NCI-H146 treated with DMSO at 0.1 percent for 48 hours (cell line): ENCODE measurements around the gene BACH1.
A peak's percentile ranks its signal among the peaks of the same experiment; 100 is the strongest.
"Not testable (repeated sequence)": the region's sequence is repeated elsewhere in the genome, so short reads cannot be mapped to it uniquely, and the experiment has no call there.

ENCODE experiments used
- DNase-seq: peaks from one replicate; lab custom pipeline; 2025; ENCODE audit not compliant: unreplicated experiment; lab: John Stamatoyannopoulos, UW

BACH1 gene

DNA sequence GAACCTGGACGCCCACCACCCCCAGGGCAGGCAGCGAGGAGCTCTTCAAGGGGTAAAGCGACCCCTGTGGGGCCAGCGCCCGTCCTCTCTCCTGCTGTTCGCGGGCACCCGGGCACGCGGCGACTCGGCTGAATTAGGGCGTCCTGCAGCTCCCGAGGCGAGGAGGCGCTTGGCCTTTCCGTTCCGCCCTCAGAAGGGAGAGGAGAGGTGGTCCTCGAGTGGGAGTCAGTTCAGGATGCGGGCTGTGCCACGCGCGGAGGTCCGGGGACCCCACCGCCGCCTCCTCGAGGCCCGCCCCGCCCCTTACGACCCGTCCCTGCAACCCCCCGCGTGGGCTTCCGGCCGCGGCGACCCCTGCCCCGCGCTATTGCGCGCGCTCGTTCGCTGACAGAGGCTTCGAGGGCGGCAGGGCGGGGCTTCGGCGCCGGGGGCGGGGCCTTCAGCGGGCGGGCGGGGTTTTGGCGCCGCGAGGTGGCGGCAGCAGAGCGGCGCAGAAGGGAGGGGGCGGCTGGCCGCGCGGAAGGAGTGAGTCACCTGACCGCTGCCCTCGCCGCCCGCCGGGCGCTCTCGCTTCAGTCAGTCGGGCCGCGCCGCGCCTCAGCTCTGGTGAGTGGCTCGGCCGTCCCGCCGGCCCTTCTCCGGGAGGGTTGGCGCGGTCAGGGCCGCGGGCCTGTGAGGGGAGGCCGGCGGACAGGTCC lies at the start of gene BACH1:
Gene BACH1, plus strand, starts transcription at position 575 of the 698 bp plus-strand sequence. CDS start 22,359 bp downstream, outside the sequence.
- DNase-seq, result peak; percentile 74

DNA sequence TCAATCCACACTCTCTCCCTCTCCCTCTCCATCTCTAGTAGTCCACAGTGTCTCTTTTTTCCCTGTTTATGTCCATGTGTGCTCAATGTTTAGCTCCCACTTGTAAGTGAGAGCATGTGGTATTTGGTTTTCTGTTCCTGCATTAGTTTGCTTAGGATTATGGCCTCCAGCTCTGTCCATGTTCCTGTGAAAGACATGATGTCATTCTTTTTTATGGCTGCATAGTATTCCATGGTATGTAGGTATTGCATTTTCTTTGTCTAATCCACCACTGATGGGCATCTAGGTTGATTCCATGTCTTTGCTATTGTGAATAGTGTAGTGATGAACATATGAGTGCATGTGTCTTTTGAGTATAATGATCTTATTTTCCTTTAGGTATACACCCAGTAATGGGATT lies 49.4 kb upstream of the BACH1 start:
- DNase-seq, result not testable (repeated sequence)

DNA sequence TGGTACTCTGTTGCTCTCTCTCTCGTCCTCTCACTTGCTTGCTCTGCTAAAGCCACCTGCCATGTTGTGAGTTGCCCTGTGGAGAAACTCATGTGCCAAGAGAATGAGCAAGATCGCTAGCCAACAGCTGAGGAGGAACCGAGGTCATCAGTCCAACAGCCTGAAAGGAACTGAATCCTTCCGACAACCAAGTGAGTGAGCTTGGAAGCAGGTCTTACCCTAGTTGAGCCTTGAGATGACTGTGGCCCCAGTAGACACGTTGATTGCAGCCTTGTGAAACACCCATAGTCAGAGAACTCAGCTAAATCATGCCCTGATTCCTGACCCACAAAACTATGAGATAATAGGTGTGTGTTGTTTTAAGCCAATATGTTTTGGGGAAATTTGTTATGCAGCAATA lies 48.1 kb upstream of the BACH1 start:
- DNase-seq, result no peak

DNA sequence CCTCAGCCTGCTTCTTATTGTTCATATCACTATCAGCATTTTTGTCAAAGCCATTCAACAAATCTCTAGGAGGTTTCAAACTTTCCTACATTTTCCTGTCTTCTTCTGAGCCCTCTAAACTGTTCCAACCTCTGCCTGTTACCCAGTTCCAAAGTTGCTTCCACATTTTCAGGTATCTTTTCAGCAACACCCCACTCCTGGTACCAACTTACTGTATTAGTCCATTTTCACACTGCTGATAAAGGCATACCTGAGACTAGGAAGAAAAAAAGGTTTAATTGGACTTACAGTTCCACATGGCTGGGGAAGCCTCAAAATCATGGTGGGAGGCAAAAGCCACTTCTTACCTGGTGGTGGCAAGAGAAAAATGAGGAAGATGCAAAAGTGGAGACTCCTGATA lies 44.9 kb upstream of the BACH1 start:
- DNase-seq, result not testable (repeated sequence)

DNA sequence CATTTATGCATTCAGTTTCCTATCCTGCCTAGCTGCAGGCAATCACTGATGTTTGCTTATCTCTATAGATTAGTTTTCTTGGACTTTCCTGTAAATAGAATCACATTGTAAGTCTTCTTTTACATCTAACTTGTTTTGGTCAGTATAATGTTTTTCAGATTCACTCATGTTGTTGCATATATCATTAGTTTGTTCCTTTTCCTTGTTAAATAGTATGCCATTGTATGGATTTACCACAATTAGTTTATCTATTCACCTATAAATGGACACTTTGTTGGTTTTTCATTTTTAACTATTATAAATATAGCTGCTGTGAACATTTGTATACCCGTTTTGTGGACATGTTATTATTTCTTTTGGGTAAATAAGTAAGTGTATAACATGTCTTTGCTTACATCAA lies 44.2 kb upstream of the BACH1 start:
- DNase-seq, result no peak

DNA sequence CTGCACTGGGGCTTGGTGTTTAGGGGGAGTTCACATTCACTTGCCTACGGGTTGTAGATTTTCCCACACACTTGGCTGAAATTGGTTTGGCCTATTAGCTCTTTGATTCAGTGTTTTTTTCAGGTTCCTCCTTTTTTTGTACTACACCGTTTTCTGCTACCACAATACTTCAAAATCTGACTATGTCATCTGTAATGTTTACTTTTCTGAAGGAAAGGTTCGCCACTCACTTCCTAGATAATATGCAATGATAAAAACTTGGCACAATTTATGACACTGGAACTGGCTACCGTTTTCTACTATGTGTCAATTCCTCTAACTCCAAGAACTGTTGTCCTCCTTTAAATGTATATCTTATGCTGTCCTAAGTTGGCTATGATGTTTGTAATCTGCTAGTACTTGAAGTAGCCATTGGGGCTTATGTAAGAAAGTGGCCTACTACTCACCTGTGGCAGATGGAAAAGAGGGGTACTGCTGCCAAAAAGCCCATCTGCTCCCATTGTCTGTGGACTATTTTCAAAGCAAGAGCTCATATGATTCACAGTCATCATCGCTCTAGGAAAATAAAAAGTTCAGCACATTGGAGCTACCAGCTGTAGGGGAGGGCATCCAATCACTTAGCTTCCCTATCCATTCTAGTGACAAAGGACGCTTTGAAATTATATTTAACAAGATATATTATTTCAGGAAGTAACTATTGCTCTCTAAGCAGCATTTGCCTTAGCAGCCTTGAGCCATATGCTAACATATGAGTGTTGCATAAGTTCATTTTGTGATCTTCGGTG lies 42.4 kb upstream of the BACH1 start:
- no peak for DNase-seq

DNA sequence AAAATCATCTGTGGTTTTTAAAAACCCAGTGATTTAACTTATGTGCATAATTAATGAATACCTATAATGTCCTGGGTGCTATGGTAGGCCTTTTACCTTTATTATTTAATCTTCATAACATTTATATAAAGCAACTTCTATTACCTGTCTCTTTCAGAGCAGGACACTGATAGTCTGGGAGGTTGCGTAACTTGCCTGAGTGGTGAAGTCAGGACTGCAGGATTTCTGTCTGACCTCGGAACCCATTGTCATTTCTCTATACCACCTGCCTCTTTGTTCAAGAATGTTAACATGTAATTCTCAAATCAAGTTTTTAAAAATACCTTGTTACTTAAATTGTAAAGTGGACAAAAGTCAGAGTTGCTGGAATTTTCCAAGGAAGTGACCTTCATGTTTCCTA lies 41.0 kb upstream of the BACH1 start:
- no peak for DNase-seq

DNA sequence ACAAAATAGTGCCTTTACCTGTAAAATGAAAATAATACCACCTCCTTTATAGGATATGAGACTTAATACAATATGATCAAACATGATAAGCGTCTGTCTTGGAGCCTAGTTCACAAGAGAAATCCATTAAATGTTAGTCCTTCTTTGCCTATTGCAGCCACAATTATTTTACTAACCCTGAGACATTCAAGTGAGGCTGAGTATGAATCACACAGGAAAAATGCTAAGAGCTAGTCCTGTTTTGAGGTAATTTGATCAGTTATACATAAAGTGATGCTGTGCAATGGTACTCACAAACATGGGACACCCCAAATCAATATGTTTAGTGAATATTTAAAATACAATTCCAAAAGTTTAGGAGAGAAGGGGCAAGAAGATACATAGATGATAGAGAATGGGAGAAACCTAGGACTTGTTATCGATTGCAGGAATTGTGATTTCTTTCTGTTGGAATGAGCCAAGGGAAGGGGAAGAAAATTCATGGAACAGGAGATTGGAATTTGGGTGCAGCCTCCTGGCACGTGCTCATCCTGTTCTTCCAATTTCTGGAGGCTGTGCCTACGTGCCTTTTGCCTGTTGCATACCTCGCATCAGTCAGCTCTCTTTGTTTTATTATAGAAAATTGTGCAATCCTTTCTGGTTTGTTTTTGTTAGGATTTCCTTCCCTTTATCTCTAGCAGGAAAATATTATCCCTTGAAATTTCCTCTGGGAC lies 39.9 kb upstream of the BACH1 start:
- DNase-seq, result no peak

DNA sequence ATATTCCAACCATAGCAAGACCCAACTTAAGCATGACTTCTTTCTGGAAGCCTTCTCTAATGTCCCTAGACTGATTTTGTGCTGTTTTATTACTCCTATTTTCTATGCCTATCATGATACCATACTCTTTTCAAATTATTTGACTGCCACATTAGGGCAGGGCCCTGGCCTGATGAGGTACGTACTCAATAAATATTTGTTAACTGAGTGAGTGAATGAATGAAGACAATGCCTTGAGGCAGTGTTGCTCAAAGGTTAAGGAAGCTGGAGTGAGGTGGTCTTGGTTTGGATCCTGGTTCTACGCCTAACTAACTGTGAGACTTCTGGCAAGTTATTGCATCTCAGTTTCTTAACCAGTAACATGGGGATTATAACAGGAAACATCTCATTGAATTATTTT lies 38.3 kb upstream of the BACH1 start:
- DNase-seq, result no peak

DNA sequence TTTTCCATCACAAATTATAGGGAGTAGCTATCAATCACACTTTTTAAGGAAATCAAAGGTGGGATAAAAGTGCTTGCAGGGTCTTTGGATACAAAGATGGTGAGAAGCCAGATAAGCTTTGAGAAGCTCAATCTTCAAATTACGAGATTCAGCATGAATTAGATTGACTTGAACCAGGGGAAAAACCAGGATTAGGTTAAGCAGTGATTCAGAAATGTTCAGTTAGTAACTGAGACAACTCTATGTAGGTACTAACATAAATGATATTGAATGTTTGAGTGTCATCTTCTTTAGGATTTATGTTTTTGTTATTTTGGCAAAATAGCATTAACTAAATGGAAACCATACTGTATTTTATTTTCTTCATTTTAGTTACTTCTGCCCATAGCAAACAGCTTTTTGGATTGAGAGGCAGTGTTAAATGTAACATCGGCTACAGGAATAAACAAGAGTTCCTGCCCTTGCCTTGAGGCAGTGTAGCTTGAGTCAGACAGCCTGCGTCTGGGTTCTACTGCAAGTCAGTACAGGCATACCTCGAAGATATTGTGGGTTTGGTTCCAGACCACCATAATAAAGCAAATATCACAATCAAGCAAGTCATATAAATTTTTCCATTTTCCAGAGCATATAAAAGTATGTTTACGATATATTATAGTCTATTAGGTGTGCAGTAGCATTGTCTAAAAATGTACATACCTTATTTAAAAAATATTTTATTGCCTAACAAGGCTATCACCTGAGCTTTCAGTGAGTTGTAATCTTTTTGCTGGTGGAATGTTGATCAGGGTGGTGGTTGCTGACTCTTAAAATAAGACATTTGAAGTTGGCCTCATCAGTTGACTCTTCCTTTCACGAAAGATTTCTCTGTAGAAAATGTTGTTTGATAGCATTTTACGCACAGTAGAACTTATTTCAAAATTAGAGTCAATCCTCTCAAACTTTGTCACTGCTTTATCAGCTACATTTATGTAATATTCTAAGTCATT lies 36.9 kb upstream of the BACH1 start:
- DNase-seq, result no peak

DNA sequence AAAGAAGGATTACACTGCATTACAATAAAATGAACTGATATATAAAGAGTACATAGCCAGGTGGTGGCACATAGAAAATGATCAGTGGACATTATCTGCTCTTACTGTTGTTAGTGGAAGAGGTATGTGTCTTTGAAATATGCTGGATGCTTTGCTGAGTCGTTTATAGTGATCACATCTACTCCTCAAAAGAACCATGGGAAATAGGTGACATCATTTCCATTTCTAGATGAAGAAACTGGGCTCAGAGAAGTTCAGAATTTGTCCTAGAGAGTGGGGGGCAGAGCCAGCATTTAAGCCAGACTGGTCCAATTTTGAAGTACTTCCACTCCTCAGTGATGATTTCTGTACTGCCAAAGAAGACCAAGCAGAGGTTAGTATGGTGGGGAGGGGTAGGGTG lies 34.0 kb upstream of the BACH1 start:
- no peak for DNase-seq

DNA sequence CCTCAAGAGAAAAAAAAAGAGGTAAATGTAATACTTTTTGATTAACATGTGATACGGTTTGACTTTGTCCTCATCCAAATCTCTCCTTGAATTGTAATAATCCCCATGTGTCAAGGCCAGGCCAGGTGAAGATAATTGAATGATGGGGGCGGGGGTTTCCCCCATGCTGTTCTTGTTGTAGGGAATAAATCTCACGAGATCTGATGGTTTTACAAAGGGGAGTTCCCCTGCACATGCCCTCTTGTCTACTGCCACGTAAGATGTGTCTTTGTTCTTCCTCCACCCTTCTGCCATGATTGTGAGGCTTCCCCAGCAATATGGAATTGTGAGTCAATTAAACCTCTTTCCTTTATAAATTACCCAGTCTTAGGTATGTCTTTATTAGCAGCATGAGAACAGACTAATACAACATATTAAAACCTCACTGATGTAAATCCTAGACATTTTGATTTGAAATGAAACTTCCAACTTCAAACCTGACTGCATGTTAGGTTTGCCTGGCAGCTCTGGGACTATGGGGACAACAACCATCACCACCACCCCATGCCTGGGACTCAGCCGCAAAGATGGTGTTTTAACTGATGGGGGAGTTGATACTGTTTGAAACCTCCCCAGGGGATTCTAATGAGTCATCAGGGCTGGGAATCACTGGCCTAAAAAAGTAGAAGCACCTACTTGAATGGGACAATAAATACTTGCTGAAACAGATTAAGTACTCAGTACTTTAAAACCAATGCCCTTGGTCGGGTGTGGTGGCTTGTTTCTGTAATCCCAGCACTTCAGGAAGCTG lies 32.8 kb upstream of the BACH1 start:
- no peak for DNase-seq

DNA sequence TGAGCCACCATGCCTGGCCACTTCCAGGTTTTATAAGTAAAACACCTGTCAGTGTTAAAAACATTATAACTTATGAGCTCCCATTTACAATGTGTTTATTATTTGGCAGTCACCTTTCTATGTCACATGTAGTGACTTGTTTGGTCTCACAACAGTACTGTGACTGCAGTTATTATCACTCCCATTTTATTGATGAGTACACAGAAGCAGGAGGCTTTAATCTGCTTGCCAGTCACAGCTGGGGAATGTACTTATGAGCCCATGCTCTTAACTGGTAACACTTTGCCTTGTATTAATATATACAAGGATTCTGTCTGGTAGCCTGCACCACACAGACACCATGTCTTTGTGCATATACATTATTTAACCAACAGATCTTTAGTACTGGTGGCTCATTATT lies 31.1 kb upstream of the BACH1 start:
- no peak for DNase-seq

DNA sequence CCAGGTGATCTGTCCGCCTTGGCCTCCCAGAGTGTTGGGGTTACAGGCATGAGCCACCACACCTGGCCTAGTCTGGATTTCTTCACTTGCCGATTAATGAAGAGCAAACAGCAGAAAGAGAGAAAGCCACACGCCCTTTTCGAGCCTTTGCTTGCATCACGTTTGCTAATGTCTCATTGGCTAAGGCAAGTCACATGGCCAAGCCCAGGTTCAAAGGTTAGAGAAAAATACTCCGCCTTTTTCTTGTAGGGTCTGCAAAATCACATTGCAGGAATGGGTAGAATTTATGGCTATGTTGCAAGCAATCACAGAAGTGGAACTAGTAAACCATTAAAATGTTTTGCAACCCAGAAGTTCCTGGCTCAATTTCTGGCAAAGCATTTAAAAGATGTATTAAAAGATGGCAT lies 26.8 kb upstream of the BACH1 start:
- no peak for DNase-seq

DNA sequence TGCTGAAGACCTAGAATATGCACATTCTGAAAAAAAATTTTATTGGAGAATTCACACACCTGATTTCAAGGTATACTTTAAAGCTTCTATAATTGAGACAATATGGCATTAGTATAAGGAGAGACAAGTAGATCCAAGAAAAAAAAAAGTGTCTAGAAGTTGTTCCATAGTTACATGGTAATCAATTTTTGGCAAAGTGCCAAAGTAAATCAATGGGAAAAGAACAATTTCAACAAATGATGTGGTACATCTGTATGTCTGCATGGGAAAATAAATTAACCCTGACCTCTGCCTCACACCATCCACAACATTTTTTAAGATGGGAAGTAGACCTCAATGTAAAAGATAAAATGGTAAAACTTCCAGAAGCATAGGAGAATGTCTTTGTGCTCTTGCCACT lies 21.3 kb upstream of the BACH1 start:
- peak; percentile 9 for DNase-seq

DNA sequence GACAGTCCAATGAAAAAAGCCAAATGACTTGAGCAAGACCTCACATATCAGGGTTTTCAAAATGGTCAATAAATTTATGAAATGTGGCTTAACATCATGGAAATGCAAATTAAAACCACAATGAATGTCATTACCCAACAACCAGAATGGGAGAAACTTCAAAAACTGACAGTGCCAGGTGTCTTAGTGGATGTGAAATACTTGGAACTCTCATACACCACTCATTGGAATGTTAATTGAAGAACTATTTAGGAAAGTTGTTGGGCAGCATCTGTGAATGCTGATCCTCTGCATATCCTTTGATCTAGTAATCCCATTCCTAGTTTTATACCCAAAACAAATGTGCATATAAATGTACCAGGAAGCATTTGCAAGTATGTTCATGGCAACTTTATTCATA lies 19.2 kb upstream of the BACH1 start:
- DNase-seq, result no peak

DNA sequence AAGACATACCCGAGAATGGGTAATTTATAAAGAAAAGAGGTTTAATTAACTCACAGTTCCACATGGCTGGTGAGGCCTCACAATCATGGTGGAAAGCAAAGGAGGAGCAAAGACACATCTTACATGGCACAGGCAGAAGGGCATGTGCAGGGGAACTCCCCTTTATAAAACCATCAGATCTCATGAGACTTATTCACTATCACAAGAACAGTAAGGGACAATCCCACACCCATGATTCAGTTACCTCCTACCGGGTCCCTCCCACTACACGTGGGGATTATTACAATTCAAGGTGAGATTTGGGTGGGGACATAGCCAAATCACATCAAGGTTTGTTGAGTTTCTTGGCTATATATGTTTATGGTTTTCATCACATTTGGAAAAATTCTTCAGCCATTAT lies 16.9 kb upstream of the BACH1 start:
- not testable (repeated sequence) for DNase-seq

DNA sequence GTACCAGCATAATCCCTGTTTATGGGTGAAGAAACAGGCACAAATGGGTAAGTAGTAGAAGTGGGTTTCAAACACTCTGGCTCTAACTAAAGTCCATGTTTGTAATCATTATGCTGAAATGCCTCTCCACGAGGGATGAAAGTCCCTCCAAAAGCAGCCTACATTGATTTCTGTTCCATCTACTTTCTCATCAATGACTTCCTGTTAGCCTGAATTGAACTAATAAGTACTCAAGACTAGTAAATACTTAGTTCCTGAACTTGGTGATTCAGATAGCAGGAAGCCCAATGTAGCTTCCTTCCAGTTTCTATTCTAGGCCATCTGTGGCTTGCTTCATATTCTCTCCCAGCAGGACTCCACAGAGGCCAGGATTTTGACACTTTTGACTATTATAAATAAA lies 11.3 kb upstream of the BACH1 start:
- DNase-seq, result no peak

DNA sequence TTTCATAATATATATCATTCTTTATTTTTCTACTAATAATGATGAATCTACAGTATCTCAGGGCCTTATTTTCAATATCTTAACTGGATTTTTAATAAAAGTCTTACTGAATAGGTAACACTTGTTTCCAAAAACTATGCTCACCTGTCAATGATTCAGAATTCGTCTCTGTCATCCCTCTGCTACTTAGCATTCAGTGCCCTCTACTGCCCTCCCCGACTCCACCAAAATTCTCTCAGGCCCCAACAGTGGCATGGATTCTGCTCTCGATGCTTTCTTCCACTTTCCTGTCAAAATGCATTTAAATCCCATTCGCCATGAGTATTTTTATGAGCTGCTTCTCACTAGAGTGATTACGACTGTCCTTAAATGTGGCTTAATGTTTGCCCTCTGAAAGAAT lies 10.5 kb upstream of the BACH1 start:
- DNase-seq, result no peak

DNA sequence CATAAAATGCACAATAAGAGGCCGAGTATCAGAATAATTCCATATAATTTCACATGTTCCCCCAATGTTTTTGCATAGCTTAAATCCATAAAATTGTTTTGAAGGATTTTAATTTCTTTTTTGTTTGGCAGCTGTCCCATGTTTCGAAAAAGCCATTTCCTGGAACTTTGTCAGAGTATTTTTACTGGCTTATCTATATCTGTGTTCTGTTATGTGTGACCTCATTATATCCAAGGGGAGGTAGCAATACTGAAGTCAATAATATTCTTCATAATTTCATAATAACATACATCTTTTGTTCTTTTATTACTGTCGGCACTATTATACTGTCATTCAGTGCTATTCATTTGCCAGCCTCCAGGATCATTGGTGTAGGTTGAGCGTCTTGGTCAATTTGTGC lies 9.4 kb upstream of the BACH1 start:
- DNase-seq, result no peak
